ENCODE results near the gene CCNE1. TPM values are rescaled to one million over a fixed set of nuclear protein-coding genes. Genes with fewer than 3 reads are reported as not detected.

CCNE1 gene
- total RNA-seq, 1 donor from 2014 or later, result 3.9 TPM

- Mint-ChIP-seq H3K27ac (ENCODE audit: unreplicated experiment) (no peak overlapping the region), H3K9me3 (ENCODE audit: unreplicated experiment) (no peaks in the 10 kb centered on the region), H3K36me3 (ENCODE audit: unreplicated experiment) (no peaks in the 10 kb centered on the region), H3K4me1 (ENCODE audit: unreplicated experiment) (peaks cover under 1% of the 10 kb centered on the region), H3K4me3 (ENCODE audit: unreplicated experiment) (no peak overlapping the region), H3K27me3 (ENCODE audit: unreplicated experiment) (peaks cover 26% of the 10 kb centered on the region)
- no peak for DNase-seq (ENCODE audit: extremely low spot score, unreplicated experiment)
- no peak for TF ChIP-seq CTCF (IDR thresholded peaks at IDR 0.05)
Observed at GRCh38 chr19:29836409-29836825, 24.6 kb downstream of the CCNE1 start.

GRCh38 chr19:29837448-29837981 is 25.7 kb downstream of the CCNE1 start:
- Mint-ChIP-seq H3K27ac (ENCODE audit: unreplicated experiment) (no peak overlapping the region), H3K9me3 (ENCODE audit: unreplicated experiment) (no peaks in the 10 kb centered on the region), H3K27me3 (ENCODE audit: unreplicated experiment) (peaks cover 25% of the 10 kb centered on the region), H3K4me3 (ENCODE audit: unreplicated experiment) (no peak overlapping the region), H3K36me3 (ENCODE audit: unreplicated experiment) (no peaks in the 10 kb centered on the region), H3K4me1 (ENCODE audit: unreplicated experiment) (no peaks in the 10 kb centered on the region)
- TF ChIP-seq CTCF (IDR thresholded peaks at IDR 0.05), result no peak
- DNase-seq (ENCODE audit: extremely low spot score, unreplicated experiment), result no peak

GRCh38 chr19:29837996-29838395 is 26.2 kb downstream of the CCNE1 start:
- no peak for DNase-seq (ENCODE audit: extremely low spot score, unreplicated experiment)
- Mint-ChIP-seq H3K36me3 (ENCODE audit: unreplicated experiment) (no peaks in the 10 kb centered on the region), H3K27ac (ENCODE audit: unreplicated experiment) (no peak overlapping the region), H3K9me3 (ENCODE audit: unreplicated experiment) (no peaks in the 10 kb centered on the region), H3K4me3 (ENCODE audit: unreplicated experiment) (no peak overlapping the region), H3K27me3 (ENCODE audit: unreplicated experiment) (peaks cover 25% of the 10 kb centered on the region), H3K4me1 (ENCODE audit: unreplicated experiment) (no peaks in the 10 kb centered on the region)
- no peak for TF ChIP-seq CTCF (IDR thresholded peaks at IDR 0.05)

GRCh38 chr19:29840066-29840950 is 28.5 kb downstream of the CCNE1 start:
- no peak for TF ChIP-seq CTCF (IDR thresholded peaks at IDR 0.05)
- peaks cover 12% of the 10 kb centered on the region for H3K27me3 Mint-ChIP-seq (ENCODE audit: unreplicated experiment)
- H3K36me3 Mint-ChIP-seq (ENCODE audit: unreplicated experiment), result no peaks in the 10 kb centered on the region
- no peak overlapping the region for H3K4me3 Mint-ChIP-seq (ENCODE audit: unreplicated experiment)
- no peak overlapping the region for H3K27ac Mint-ChIP-seq (ENCODE audit: unreplicated experiment)
- H3K4me1 Mint-ChIP-seq (ENCODE audit: unreplicated experiment), result peaks cover 4% of the 10 kb centered on the region
- no peak for DNase-seq (ENCODE audit: extremely low spot score, unreplicated experiment)
- H3K9me3 Mint-ChIP-seq (ENCODE audit: unreplicated experiment), result no peaks in the 10 kb centered on the region

GRCh38 chr19:29841209-29841558 is 29.4 kb downstream of the CCNE1 start:
- Mint-ChIP-seq H3K27ac (ENCODE audit: unreplicated experiment) (no peak overlapping the region), H3K27me3 (ENCODE audit: unreplicated experiment) (peaks cover 7% of the 10 kb centered on the region), H3K4me3 (ENCODE audit: unreplicated experiment) (no peak overlapping the region), H3K9me3 (ENCODE audit: unreplicated experiment) (no peaks in the 10 kb centered on the region), H3K36me3 (ENCODE audit: unreplicated experiment) (no peaks in the 10 kb centered on the region), H3K4me1 (ENCODE audit: unreplicated experiment) (peaks cover 11% of the 10 kb centered on the region)
- no peak for DNase-seq (ENCODE audit: extremely low spot score, unreplicated experiment)
- TF ChIP-seq CTCF (IDR thresholded peaks at IDR 0.05), result no peak

Data from osteocyte (in vitro differentiated cells).